HPDE6-E6E7 (cell line): ENCODE measurements around the gene SORCS1.

Experiments
- DNase-seq: peaks from one replicate; pipeline ENCODE4 v3.0.0; 2011; ENCODE audit warnings: missing footprints; ENCODE audit errors: extremely low spot score

SORCS1 gene

GRCh38 chr10:107104026-107104652, 60.4 kb downstream of the SORCS1 start:
- DNase-seq: no peak

- no peak for DNase-seq
These were observed 61.1 kb downstream of the SORCS1 start for GRCh38 chr10:107103174-107104025.

- DNase-seq: no peak
These were observed 66.2 kb downstream of the SORCS1 start for GRCh38 chr10:107098326-107098725.

- no peak for DNase-seq
These were observed 69.5 kb downstream of the SORCS1 start for GRCh38 chr10:107094824-107095522.

GRCh38 chr10:107092321-107092720, 72.2 kb downstream of the SORCS1 start:
- no peak for DNase-seq

- no peak for DNase-seq
These were observed 73.4 kb downstream of the SORCS1 start for GRCh38 chr10:107091126-107091525.

GRCh38 chr10:107085665-107086525, 78.6 kb downstream of the SORCS1 start:
- DNase-seq: no peak

GRCh38 chr10:107083388-107084009, 81.0 kb downstream of the SORCS1 start:
- no peak for DNase-seq

GRCh38 chr10:107081644-107082043, 82.9 kb downstream of the SORCS1 start:
- DNase-seq: no peak

GRCh38 chr10:107075117-107075516, 89.4 kb downstream of the SORCS1 start:
- no peak for DNase-seq

- DNase-seq: no peak
These were observed 91.7 kb downstream of the SORCS1 start for GRCh38 chr10:107072786-107073185.

GRCh38 chr10:107072028-107072427, 92.5 kb downstream of the SORCS1 start:
- no peak for DNase-seq

- no peak for DNase-seq
These were observed 93.2 kb downstream of the SORCS1 start for GRCh38 chr10:107071301-107071700.

GRCh38 chr10:107067843-107068242, 96.7 kb downstream of the SORCS1 start:
- no peak for DNase-seq

GRCh38 chr10:107064075-107064474, 100.4 kb downstream of the SORCS1 start:
- DNase-seq: no peak

GRCh38 chr10:107059872-107060271, 104.6 kb downstream of the SORCS1 start:
- no peak for DNase-seq

- no peak for DNase-seq
These were observed 105.3 kb downstream of the SORCS1 start for GRCh38 chr10:107059068-107059804.

GRCh38 chr10:107058331-107058730, 106.2 kb downstream of the SORCS1 start:
- DNase-seq: no peak

- no peak for DNase-seq
These were observed 108.3 kb downstream of the SORCS1 start for GRCh38 chr10:107056182-107056581.

- no peak for DNase-seq
These were observed 109.9 kb downstream of the SORCS1 start for GRCh38 chr10:107054469-107055156.
